GM21737 (cell line): ENCODE data around the gene MOXD1.

Experiments used
- ATAC-seq: cut with Tn5 transposase; IDR thresholded peaks from one replicate; pipeline ENCODE4 v1.9.1; 2021; ENCODE audit warnings: mild to moderate bottlenecking, moderate library complexity; ENCODE audit not compliant: unreplicated experiment

MOXD1 gene

GRCh38 chr6:132400883-132401617, at the start of gene MOXD1:
Gene MOXD1 (minus strand): TSS chr6:132401475. CDS start chr6:132401426, 49 bp downstream.
- peak; percentile 47 for ATAC-seq

GRCh38 chr6:132446855-132447241, 45.6 kb upstream of the MOXD1 start:
- ATAC-seq, result no peak

- no peak for ATAC-seq
Measured at GRCh38 chr6:132446141-132446854, 45.0 kb upstream of the MOXD1 start.

GRCh38 chr6:132445201-132445951, 44.1 kb upstream of the MOXD1 start:
- no peak for ATAC-seq

- ATAC-seq, result no peak
Measured at GRCh38 chr6:132443206-132443605, 41.9 kb upstream of the MOXD1 start.

GRCh38 chr6:132430110-132430509, 28.8 kb upstream of the MOXD1 start:
- no peak for ATAC-seq

GRCh38 chr6:132425176-132425575, 23.9 kb upstream of the MOXD1 start:
- ATAC-seq, result no peak

- no peak for ATAC-seq
Measured at GRCh38 chr6:132423839-132424238, 22.6 kb upstream of the MOXD1 start.

- no peak for ATAC-seq
Measured at GRCh38 chr6:132418235-132418965, 17.1 kb upstream of the MOXD1 start.

GRCh38 chr6:132414761-132415160, 13.5 kb upstream of the MOXD1 start:
- no peak for ATAC-seq

GRCh38 chr6:132414322-132414721, 13.0 kb upstream of the MOXD1 start:
- no peak for ATAC-seq

GRCh38 chr6:132413499-132413802, 12.2 kb upstream of the MOXD1 start:
- no peak for ATAC-seq

GRCh38 chr6:132412656-132413498, 11.6 kb upstream of the MOXD1 start:
- no peak for ATAC-seq

- no peak for ATAC-seq
Measured at GRCh38 chr6:132411296-132411695, 10.0 kb upstream of the MOXD1 start.

- no peak for ATAC-seq
Measured at GRCh38 chr6:132410830-132411229, 9.6 kb upstream of the MOXD1 start.

GRCh38 chr6:132405143-132405915, 4.1 kb upstream of the MOXD1 start:
- ATAC-seq, result no peak

- ATAC-seq, result no peak
Measured at GRCh38 chr6:132404736-132405135, 3.5 kb upstream of the MOXD1 start.

GRCh38 chr6:132404330-132404729, 3.1 kb upstream of the MOXD1 start:
- ATAC-seq, result no peak

- ATAC-seq, result no peak
Measured at GRCh38 chr6:132401618-132402285, 477 bp upstream of the MOXD1 start.
